T1000 (cell line): ENCODE results near the gene NCKAP5L.
"Not testable (repeated sequence)": the region's sequence is repeated elsewhere in the genome, so short reads cannot be mapped to it uniquely, and the experiment has no call there.

Experiments
- DNase-seq: peaks from one replicate; lab custom pipeline; 2025; ENCODE audit warnings: mixed read lengths; lab: John Stamatoyannopoulos, UW

The NCKAP5L gene

GRCh38 chr12:49779581-49779980 lies 48.6 kb downstream of the NCKAP5L start:
- no peak for DNase-seq

DNA sequence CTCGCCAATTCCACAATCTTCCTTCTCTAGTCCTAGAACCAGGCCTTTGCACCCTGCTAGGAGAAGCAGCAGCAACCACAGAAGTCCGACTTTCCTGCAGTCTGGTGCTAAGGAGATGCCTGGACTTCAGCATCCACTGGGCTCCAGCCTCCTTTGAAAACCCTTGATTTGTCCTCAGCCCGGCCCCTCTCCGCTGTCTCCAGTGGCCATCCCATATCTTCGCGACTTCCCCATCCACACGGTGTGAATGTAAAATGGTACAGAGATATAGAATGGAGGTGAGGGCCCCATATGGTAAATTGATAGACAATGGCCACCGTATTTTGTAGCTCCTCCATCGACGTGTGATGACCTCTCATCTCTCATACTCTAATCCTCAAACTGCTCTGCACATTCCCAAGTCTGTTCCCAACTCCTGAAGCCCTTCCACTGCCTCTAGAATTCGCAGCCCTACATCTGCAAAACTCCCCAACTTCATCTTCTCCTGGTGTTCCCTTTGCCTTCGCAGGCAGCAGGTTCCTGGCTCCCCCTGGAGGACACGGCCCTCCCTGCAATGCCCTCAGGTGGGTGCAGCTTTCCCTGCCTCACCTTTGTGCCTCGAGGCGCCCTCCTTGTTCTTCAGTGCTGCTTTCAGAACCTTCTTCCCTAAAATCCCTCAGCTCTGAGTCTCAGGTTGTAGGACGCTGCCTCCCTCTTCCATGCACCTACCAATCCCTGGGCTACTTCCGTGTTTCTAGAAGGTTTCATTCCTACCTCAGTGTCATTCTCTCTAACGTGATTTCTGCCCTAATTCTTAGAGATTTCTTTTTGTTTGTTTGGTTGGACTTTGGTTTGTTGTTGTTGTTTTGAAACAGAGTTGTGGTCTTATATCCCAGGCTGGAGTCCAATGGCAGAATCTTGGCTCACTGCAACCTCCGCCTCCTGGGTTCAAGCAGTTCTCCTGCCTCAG lies 50.1 kb downstream of the NCKAP5L start:
- DNase-seq: no peak

- DNase-seq: no peak
Observed at GRCh38 chr12:49777341-49777740, 50.9 kb downstream of the NCKAP5L start.

DNA sequence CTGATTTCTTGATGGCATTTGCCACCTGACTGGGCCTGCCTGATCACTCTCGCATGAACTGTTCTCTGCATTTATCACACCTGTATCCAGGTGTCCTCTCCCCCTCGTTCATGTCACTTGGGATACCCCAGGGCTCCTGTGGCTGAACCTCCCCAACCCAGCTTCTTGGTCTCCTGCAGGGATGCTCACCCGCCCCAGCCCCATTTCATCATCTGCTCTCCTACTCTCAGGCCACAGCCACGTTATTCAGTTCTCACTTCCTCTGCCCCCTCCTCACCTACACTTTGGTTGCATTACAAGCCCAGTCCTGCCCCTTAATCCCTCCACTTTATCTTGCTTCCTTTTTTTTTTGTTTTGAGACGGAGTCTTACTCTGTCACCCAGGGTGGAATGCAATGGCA lies 51.4 kb downstream of the NCKAP5L start:
- no peak for DNase-seq

DNA sequence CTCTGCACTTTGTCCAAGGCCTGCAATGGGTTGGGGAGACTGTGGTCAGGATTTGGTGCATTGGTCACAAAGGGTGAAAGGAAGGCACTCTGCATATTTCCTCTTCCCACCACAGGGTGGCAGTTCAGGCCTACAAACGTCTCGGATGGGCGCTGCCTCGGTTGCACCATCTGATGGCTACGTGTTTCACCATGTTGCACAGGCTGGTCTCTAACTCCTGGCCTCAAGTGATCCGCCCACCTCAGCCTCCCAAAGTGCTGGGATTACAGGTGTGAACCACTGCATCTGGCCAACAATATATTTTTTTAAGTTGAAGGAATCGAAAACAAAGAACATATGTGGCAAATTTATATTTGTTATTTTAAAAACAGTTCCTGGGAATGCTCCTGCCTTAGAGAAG lies 51.8 kb downstream of the NCKAP5L start:
- DNase-seq: no peak

- not testable (repeated sequence) for DNase-seq
Observed at GRCh38 chr12:49773102-49773501, 55.1 kb downstream of the NCKAP5L start.

- no peak for DNase-seq
Observed at GRCh38 chr12:49767333-49767732, 60.9 kb downstream of the NCKAP5L start.

- no peak for DNase-seq
Observed at GRCh38 chr12:49766115-49766455, 62.1 kb downstream of the NCKAP5L start.

DNA sequence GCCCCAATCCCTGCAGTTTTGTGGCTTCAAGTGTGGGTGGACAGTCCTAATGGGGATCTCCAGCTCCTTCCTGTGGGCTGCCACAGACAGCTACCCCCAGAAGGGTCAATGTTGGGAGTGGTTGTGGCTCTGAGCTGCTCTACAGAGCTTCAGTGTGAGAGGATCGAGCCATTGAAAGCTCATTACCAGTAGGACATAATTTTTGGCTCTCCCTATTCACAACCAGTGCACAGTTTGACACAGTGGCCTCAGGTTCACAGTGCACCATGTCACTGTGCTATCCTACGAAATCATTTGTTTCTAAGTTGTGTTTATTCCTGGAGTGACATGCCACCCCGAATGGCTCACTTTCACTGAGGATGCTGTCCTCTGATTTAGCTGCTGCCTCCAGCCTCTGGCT lies 64.1 kb downstream of the NCKAP5L start:
- no peak for DNase-seq

- DNase-seq: peak; percentile 67
Observed at GRCh38 chr12:49763006-49763591, 65.1 kb downstream of the NCKAP5L start.

DNA sequence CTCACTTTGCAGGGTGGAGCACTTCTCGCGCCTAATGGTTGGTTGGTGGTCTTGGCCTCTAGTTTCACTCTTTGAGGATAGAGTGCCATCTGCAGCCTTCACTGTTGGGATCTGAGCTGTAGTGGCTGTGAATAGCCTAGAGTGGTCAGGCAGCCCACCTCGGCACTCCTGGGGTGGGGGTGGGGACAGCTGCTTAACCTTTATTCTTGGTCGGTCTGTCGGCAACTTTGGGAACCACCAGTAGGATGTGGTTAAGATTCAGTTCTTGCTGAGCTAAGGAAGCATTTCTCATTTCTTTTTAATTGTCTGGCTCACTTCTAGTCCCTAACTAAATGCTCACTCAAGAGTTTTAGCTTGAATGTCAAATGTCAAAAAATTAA lies 65.8 kb downstream of the NCKAP5L start:
- DNase-seq: no peak

- no peak for DNase-seq
Observed at GRCh38 chr12:49761677-49762467, 66.3 kb downstream of the NCKAP5L start.

DNA sequence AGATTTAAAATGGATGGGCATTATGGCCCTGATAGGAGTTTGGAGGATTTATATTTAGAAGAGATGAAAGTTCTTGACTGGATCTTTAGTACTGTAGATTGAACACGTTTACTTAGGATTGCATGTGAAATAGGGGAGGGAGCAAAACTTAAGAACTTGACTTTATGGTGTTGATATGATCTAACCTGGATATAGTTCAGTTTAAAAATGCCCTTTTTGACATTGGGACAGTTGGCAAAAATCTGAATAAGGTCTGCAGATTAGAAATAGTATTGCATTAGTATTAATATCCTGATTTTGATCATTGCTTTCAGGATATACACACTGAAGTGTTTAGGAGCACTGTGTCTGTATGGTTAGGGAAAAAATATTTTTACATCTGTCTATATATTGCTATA lies 77.2 kb downstream of the NCKAP5L start:
- no peak for DNase-seq

DNA sequence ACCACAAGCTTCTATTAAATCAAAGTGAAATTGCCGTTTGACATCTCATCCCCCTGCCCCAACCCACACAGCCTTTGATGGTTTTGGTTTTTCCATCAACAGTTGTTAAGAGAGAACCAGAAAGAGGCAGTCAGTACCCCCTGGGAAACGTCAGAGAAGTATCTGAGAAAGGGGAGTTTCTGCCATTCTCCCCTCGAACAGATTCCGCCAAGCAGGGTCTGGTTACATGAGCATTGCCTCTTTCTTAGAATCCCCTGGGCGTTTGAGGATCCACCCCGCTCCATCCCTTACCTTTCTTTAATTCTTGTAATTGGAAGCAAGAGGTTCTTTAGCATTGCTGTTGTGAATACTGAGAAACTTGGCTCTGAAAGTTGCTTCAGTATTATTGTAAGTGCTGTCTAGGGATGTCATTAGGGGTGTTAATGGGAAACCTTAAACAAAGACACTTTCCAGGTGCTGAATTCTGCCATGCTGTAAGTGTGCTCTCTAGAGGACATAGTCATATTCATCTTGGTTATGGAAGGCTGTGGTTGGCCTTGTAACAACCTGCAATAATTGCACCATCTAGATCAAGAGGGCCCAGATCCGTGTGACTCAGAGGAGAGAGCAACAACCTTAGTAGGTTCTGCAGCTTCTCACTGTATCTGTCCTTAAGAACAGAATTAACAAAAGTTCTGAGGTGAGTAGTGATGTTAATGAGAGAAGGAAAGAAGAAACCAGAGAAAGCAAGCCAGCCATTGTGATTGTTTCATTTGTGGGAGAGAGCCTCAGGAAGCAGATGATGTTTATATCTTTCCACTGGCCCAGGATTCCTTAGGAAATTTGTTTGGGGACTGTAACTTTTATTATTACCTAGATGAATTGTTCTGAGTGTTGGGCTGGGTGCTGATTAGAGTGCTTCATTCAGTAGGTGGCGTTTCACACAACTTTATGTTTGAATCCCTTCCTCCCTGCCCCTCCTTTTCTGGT lies 77.9 kb downstream of the NCKAP5L start:
- no peak for DNase-seq

DNA sequence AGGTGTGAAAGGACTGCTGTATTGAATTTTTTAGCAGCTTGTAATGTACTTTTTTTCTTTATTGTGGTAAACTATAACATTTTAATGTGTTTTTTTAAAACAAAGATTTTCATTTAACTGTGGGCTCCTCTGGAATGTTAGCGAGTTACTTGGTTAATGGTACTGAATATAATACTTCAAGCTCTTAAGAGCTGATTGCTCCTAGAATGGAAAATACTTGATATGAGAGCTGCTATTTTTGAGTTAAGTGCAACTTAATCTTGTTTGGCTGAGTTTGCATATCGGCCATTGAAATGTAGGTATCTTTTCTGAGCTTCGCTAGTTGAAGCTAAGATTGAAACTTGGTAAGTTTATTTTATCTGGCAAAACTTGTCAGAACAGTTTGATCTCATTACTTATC lies 79.4 kb downstream of the NCKAP5L start:
- no peak for DNase-seq

GRCh38 chr12:49748306-49748705 lies 79.9 kb downstream of the NCKAP5L start:
- DNase-seq: no peak

- DNase-seq: no peak
Observed at GRCh38 chr12:49744363-49744885, 83.8 kb downstream of the NCKAP5L start.

DNA sequence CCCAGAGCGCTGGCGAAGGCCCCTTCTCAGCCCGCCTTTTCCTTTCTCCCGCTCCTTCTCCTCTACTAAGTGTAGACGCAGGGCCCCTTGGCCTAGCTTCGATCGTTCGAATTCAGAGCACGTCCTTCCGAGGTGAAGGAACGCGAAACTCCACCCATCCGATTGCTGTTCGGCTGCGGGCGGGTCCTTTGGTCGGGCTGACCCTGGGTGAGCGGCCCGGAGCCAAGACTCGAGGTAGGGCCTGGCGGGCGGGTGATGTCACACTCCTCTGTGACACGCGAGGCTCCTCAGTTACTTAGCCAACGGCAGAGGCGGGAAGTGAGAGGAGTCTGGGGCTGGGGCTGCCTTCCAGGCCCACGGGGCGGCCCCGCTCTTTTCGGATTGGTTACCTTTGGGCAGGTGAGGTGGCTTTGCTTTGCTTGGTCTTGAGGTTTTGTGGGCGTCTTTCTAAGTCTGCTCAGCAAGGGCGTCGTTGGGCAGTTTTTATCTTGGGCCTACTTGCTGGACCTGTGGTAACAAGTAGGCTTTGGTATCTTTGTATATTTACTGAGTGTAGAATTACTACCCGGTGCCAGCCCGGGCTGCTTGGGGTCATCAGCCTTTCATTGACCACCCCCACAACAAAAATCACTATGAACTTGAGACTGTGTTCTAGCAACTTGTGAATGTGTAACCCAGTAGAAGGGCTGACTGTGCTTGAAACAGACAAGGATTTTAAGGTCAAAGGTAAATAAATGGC lies 86.2 kb downstream of the NCKAP5L start:
- DNase-seq: peak; percentile 100
